ENCODE measurements around the gene DGKB.
"Not testable (repeated sequence)": the region's sequence is repeated elsewhere in the genome, so short reads cannot be mapped to it uniquely, and the experiment has no call there.

Gene DGKB

GRCh38 chr7:14286036-14286435 is 616.5 kb downstream of the DGKB start:
- Histone ChIP-seq H3K9me3 (ENCODE audit: severe bottlenecking) (no peaks in the 10 kb centered on the region), H3K27me3 (ENCODE audit: insufficient read depth, poor library complexity, severe bottlenecking) (no peaks in the 10 kb centered on the region), H3K4me1 (ENCODE audit: insufficient read depth, poor library complexity, severe bottlenecking) (no peaks in the 10 kb centered on the region), H3K4me3 (ENCODE audit: severe bottlenecking) (no peak overlapping the region), H3K36me3 (ENCODE audit: low read depth) (no peaks in the 10 kb centered on the region), H3K27ac (ENCODE audit: poor library complexity, severe bottlenecking) (no peak overlapping the region)
- DNase-seq (ENCODE audit: low spot score), result no peak
- TF ChIP-seq CTCF (IDR thresholded peaks at IDR 0.05; ENCODE audit: poor library complexity, severe bottlenecking), result no peak
- ATAC-seq (ENCODE audit: low read depth), result peak; percentile 46; the same call in 1 of the 3 replicates

DNA sequence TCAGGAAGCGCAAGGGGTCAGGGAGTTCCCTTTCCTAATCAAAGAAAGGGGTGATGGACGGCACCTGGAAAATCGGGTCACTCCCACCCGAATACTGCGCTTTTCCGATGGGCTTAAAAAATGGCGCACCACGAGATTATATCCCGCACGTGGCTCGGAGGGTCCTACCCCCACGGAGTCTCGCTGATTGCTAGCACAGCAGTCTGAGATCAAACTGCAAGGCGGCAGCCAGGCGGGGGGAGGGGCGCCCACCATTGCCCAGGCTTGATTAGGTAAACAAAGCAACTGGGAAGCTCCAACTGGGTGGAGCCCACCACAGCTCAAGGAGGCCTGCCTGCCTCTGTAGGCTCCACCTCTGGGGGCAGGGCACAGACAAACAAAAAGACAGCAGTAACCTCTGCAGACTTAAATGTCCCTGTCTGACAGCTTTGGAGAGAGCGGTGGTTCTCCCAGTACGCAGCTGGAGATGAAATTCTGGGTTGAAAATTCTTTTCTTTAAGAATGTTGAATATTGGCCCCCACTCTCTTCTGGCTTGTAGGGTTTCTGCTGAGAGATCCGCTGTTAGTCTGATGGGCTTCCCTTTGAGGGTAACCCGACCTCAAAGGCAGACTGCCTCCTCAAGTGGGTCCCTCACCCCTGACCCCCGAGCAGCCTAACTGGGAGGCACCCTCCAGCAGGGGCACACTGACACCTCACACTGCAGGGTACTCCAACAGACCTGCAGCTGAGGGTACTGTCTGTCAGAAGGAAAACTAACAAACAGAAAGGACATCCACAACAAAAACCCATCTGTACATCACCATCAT is 623.3 kb downstream of the DGKB start:
- not testable (repeated sequence) for H3K4me3 ChIP-seq (ENCODE audit: severe bottlenecking); ATAC-seq (ENCODE audit: low read depth); DNase-seq (ENCODE audit: low spot score); H3K27ac ChIP-seq (ENCODE audit: poor library complexity, severe bottlenecking); H3K9me3 ChIP-seq (ENCODE audit: severe bottlenecking); H3K4me1 ChIP-seq (ENCODE audit: insufficient read depth, poor library complexity, severe bottlenecking); H3K36me3 ChIP-seq (ENCODE audit: low read depth); H3K27me3 ChIP-seq (ENCODE audit: insufficient read depth, poor library complexity, severe bottlenecking)

DNA sequence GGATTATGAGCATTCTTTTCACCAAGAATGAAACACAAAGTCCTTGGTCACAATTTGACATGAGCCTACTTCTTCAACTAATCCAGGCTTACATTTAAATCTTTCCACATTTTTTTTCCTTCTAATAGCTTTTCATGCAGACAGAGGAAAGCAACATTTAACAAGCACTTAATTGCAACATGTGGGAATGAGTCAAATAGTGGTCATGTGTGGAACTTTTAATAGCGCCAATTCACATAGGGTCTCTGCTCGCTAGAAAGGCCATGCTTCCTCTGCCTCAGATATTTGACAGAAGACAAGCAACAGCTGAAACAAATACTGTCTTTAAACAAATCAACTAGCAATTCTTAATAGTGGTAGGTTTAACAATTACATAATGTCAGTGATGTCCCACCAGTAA is 627.2 kb downstream of the DGKB start:
- no peaks in the 10 kb centered on the region for H3K36me3 ChIP-seq (ENCODE audit: low read depth)
- H3K9me3 ChIP-seq (ENCODE audit: severe bottlenecking), result no peaks in the 10 kb centered on the region
- ATAC-seq (ENCODE audit: low read depth), result no peak
- H3K27ac ChIP-seq (ENCODE audit: poor library complexity, severe bottlenecking), result no peak overlapping the region
- no peaks in the 10 kb centered on the region for H3K4me1 ChIP-seq (ENCODE audit: insufficient read depth, poor library complexity, severe bottlenecking)
- H3K27me3 ChIP-seq (ENCODE audit: insufficient read depth, poor library complexity, severe bottlenecking), result no peaks in the 10 kb centered on the region
- no peak overlapping the region for H3K4me3 ChIP-seq (ENCODE audit: severe bottlenecking)
- TF ChIP-seq CTCF (IDR thresholded peaks at IDR 0.05; ENCODE audit: poor library complexity, severe bottlenecking), result no peak
- no peak for DNase-seq (ENCODE audit: low spot score)

GRCh38 chr7:14271441-14271840 is 631.1 kb downstream of the DGKB start:
- Histone ChIP-seq H3K36me3 (ENCODE audit: low read depth) (no peaks in the 10 kb centered on the region), H3K27ac (ENCODE audit: poor library complexity, severe bottlenecking) (no peak overlapping the region), H3K9me3 (ENCODE audit: severe bottlenecking) (no peaks in the 10 kb centered on the region), H3K4me3 (ENCODE audit: severe bottlenecking) (no peak overlapping the region), H3K4me1 (ENCODE audit: insufficient read depth, poor library complexity, severe bottlenecking) (no peaks in the 10 kb centered on the region), H3K27me3 (ENCODE audit: insufficient read depth, poor library complexity, severe bottlenecking) (no peaks in the 10 kb centered on the region)
- ATAC-seq (ENCODE audit: low read depth) (no peak), DNase-seq (ENCODE audit: low spot score) (no peak)
- no peak for TF ChIP-seq CTCF (IDR thresholded peaks at IDR 0.05; ENCODE audit: poor library complexity, severe bottlenecking)

GRCh38 chr7:14270099-14270498 is 632.5 kb downstream of the DGKB start:
- no peaks in the 10 kb centered on the region for H3K36me3 ChIP-seq (ENCODE audit: low read depth)
- no peak overlapping the region for H3K4me3 ChIP-seq (ENCODE audit: severe bottlenecking)
- H3K9me3 ChIP-seq (ENCODE audit: severe bottlenecking), result no peaks in the 10 kb centered on the region
- no peak for DNase-seq (ENCODE audit: low spot score)
- ATAC-seq (ENCODE audit: low read depth), result no peak
- H3K27me3 ChIP-seq (ENCODE audit: insufficient read depth, poor library complexity, severe bottlenecking), result no peaks in the 10 kb centered on the region
- no peak for TF ChIP-seq CTCF (IDR thresholded peaks at IDR 0.05; ENCODE audit: poor library complexity, severe bottlenecking)
- no peak overlapping the region for H3K27ac ChIP-seq (ENCODE audit: poor library complexity, severe bottlenecking)
- H3K4me1 ChIP-seq (ENCODE audit: insufficient read depth, poor library complexity, severe bottlenecking), result no peaks in the 10 kb centered on the region

All from RWPE2 (cell line).